Cardiac muscle cell (in vitro differentiated cells and primary cell): ENCODE data around the gene PPP4R2. TPM values are rescaled to one million over a fixed set of nuclear protein-coding genes. Genes with fewer than 3 reads are reported as not detected.

Experiments used
- DNase-seq, 2 donors: peaks; one replicate each; pipeline versions ENCODE4 v3.0.0 to v3.0.0-alpha.2; 2010 to 2017; ENCODE audit warnings: low read depth in 1 of 2, low spot score in 1 of 2
- H3K27ac ChIP-seq: fragments of 200-600 bp; sonication (generic); 2 replicates; pipeline ENCODE4 v1.5.1; 2016
- H3K27me3 ChIP-seq: fragments of 200-600 bp; sonication (generic); 2 replicates; pipeline ENCODE4 v1.6.0; 2016; ENCODE audit warnings: control low read depth
- H3K36me3 ChIP-seq: fragments of 200-600 bp; sonication (generic); 2 replicates; pipeline ENCODE4 v1.5.1; 2016; ENCODE audit warnings: control low read depth
- H3K4me1 ChIP-seq: fragments of 200-600 bp; sonication (generic); 2 replicates; pipeline ENCODE4 v1.8.1; 2017; ENCODE audit warnings: low read depth, mild to moderate bottlenecking, mixed run types
- H3K4me3 ChIP-seq: fragments of 200-600 bp; sonication (generic); 2 replicates; pipeline ENCODE4 v1.5.1; 2016; ENCODE audit warnings: mild to moderate bottlenecking
- H3K9me3 ChIP-seq: fragments of 200-600 bp; sonication (generic); 2 replicates; pipeline ENCODE4 v1.5.1; 2017; ENCODE audit warnings: low read depth, mild to moderate bottlenecking, control low read depth
- polyA plus RNA-seq: library from polyadenylated mRNA; unstranded; fragments of >200 nt; fragmentation: Nextera tagmentation; extraction: Ambion mirVana; gene quantifications from 2 replicates; pipeline ENCODE4 v1.2.1, GENCODE V29; 2016
- total RNA-seq: library from RNA; depleted of rRNA; stranded (reverse); fragments of >200 nt; gene quantifications from 2 replicates; pipeline ENCODE4 v1.2.3, GENCODE V29; 2016
- TF ChIP-seq, protein P1 (sequence below): IDR thresholded peaks from 2 replicates; pipeline ENCODE4 v1.5.1; 2012; ENCODE audit warnings: low read depth, mild to moderate bottlenecking, low read length

The PPP4R2 gene
- total and polyA plus RNA-seq, 2 experiments from 2014 or later = 44.8 to 49.1 TPM

DNA sequence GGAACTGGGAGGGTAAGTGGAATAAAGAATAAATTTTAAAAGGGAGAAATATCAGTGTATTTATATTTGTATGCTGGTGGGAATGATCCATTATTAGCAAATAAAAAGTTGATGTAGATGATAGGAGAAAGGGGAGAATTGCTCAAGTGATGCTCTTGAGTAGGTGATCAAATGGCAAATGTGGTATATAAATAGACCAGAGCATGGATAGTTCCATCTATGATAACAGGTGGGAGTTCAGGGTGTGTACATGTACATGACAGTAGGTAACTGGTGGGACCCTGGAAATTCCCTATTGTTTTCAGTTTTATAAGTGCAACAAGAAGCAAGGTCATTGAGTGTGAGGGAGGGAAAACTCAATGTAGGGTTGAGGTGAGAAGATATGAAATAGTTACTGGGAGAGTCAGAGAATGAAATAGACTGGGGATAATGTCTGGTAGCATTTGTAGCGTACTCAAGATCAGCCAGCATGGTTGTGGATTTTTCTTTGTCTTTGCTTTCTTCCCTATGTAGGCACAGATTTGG lies 33.5 kb downstream of the PPP4R2 start:
- Histone ChIP-seq H3K4me3 (no peak overlapping the region), H3K4me1 (peaks cover 12% of the 10 kb centered on the region), H3K9me3 (no peaks in the 10 kb centered on the region), H3K27me3 (no peaks in the 10 kb centered on the region), H3K36me3 (no peaks in the 10 kb centered on the region), H3K27ac (peak overlapping the region; percentile 24)
- TF ChIP-seq, protein P1, sequence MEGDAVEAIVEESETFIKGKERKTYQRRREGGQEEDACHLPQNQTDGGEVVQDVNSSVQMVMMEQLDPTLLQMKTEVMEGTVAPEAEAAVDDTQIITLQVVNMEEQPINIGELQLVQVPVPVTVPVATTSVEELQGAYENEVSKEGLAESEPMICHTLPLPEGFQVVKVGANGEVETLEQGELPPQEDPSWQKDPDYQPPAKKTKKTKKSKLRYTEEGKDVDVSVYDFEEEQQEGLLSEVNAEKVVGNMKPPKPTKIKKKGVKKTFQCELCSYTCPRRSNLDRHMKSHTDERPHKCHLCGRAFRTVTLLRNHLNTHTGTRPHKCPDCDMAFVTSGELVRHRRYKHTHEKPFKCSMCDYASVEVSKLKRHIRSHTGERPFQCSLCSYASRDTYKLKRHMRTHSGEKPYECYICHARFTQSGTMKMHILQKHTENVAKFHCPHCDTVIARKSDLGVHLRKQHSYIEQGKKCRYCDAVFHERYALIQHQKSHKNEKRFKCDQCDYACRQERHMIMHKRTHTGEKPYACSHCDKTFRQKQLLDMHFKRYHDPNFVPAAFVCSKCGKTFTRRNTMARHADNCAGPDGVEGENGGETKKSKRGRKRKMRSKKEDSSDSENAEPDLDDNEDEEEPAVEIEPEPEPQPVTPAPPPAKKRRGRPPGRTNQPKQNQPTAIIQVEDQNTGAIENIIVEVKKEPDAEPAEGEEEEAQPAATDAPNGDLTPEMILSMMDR = no peak
- DNase-seq = no peak

DNA sequence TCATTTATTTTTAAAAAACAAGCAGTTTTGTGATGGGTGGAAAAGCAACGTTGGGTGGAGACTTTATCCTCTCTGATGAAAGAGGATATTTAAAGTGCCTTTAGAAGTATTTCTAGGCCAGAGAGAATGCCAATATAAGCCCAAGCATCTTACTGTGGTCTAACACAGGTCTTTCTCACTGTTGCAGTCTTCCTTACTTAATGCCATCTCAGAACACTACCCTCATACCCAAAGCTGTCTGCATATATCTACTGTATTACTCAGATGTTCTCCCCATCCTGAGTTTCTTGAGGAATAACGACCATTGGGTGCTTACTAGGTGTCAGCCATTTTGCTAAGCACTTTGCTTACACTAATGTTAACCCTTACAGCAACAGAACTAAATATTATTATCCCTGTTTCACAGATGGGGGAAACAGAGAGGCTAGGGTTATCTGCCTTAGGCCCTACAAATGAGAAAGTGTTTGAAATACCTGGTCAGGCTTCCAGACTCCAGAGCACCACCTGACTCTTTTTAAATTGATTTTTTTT lies 35.0 kb downstream of the PPP4R2 start:
- Histone ChIP-seq H3K27me3 (no peaks in the 10 kb centered on the region), H3K9me3 (no peaks in the 10 kb centered on the region), H3K4me1 (peaks cover 12% of the 10 kb centered on the region), H3K27ac (no peak overlapping the region), H3K36me3 (no peaks in the 10 kb centered on the region), H3K4me3 (no peak overlapping the region)
- DNase-seq = no peak
- TF ChIP-seq, protein P1 = no peak

GRCh38 chr3:73036694-73037591 lies 40.3 kb downstream of the PPP4R2 start:
- Histone ChIP-seq H3K9me3 (no peaks in the 10 kb centered on the region), H3K36me3 (no peaks in the 10 kb centered on the region), H3K4me3 (no peak overlapping the region), H3K27me3 (no peaks in the 10 kb centered on the region), H3K27ac (peak overlapping the region; percentile 70), H3K4me1 (peaks cover 32% of the 10 kb centered on the region)
- TF ChIP-seq, protein P1 = no peak
- peak in 1 of 2 donors; percentile 35 for DNase-seq

GRCh38 chr3:73041537-73041936 lies 44.9 kb downstream of the PPP4R2 start:
- Histone ChIP-seq H3K4me3 (no peak overlapping the region), H3K4me1 (peaks cover 31% of the 10 kb centered on the region), H3K27me3 (no peaks in the 10 kb centered on the region), H3K36me3 (no peaks in the 10 kb centered on the region), H3K9me3 (no peaks in the 10 kb centered on the region), H3K27ac (peak overlapping the region; percentile 51)
- DNase-seq = peak in 1 of 2 donors; percentile 19
- TF ChIP-seq, protein P1 = no peak

DNA sequence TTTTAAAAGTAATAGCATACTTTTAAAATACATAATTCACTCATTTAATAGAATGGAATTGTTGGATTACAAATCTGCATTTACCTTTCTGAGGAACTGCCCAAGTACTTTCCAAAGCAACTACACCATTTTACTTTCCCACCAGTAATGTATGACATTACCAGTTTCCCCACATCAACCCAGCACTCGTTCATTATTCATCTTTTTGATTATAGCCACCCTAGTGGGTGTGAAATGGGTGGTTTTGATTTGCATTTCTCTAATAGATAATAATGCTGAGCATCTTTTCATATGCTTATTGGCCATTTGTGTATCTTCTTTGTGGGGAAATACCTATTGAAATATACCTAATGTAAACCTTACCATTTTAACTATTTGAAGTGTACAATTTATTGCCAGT lies 46.8 kb downstream of the PPP4R2 start:
- no peak for DNase-seq
- Histone ChIP-seq H3K36me3 (peaks cover 2% of the 10 kb centered on the region), H3K27ac (no peak overlapping the region), H3K4me3 (no peak overlapping the region), H3K27me3 (no peaks in the 10 kb centered on the region), H3K9me3 (no peaks in the 10 kb centered on the region), H3K4me1 (peaks cover 12% of the 10 kb centered on the region)
- TF ChIP-seq, protein P1 = no peak
